Measurements from ENCODE around the gene PEAK1.

- no peak for TF ChIP-seq TSHZ1 (tag by site-specific recombination; IDR thresholded peaks at IDR 0.05; ENCODE audit: borderline replicate concordance)
- TF ChIP-seq ZNF629 (tag by site-specific recombination; IDR thresholded peaks at IDR 0.05): no peak
These were observed 71.4 kb downstream of the PEAK1 start for GRCh38 chr15:77348511-77348910.

All from HEK293 (cell line).